A549 (cell line): ENCODE measurements around the gene PTPRH. TPM values are rescaled to one million over a fixed set of nuclear protein-coding genes. Genes with fewer than 3 reads are reported as not detected.

Experiments
- ATAC-seq, 2 experiments: fragments of 200-7000 bp in 1 of 2; fragments of >200 bp in 1 of 2; cut with Nextera tagmentation in 1 of 2; cut with Tn5 transposase in 1 of 2; 3 replicates each; pipeline versions ENCODE4 v1.8.0 to v1.9.1; 2018 to 2020; ENCODE audit warnings: mild to moderate bottlenecking in 1 of 2, moderate library complexity in 1 of 2
- CTCF ChIA-PET: fragments of 300-600 bp; sonication (Branson Sonifier 250); formaldehyde crosslinking; extraction: SDS; loops from one replicate; lab custom pipeline; 2021; ENCODE audit warnings: antibody characterized with exemption, inconsistent platforms; lab: Yijun Ruan, JAX
- POLR2A ChIA-PET: fragments of 350-600 bp; formaldehyde crosslinking; extraction: SDS; loops from one replicate; lab custom pipeline; 2021; ENCODE audit warnings: antibody characterized with exemption, inconsistent platforms; lab: Yijun Ruan, JAX
- DNase-seq, 2 experiments: peaks; one replicate each; pipeline versions ENCODE4 v3.0.0 to v3.0.0-alpha.2; 2011 to 2016; ENCODE audit warnings: low read depth in 1 of 2, low spot score in 1 of 2
- FAIRE-seq: peaks from 2 replicates; lab custom pipeline; 2011; peaks lifted over from hg19 to GRCh38; lab: Jason Lieb, UNC
- H3K27ac ChIP-seq, 2 experiments: fragments of >200 bp; sonication (Bioruptor Twin); formaldehyde crosslinking; 3 replicates each; pipeline ENCODE4 v1.5.1; 2016 to 2017
- H3K4me1 ChIP-seq: fragments of >200 bp; sonication (Bioruptor Twin); formaldehyde crosslinking; 3 replicates; pipeline ENCODE4 v1.6.1; 2016
- H3K4me2 ChIP-seq: fragments of >200 bp; sonication (Bioruptor Twin); formaldehyde crosslinking; 3 replicates; pipeline ENCODE4 v1.6.1; 2016
- H3K4me3 ChIP-seq: fragments of >200 bp; sonication (Bioruptor Twin); formaldehyde crosslinking; 3 replicates; pipeline ENCODE4 v1.5.1; 2016
- H3K9me3 ChIP-seq: fragments of >200 bp; sonication (Bioruptor Twin); formaldehyde crosslinking; 3 replicates; pipeline ENCODE4 v1.6.1; 2016
- CEBPB ChIP-seq, 2 experiments: fragments of >200 bp in 1 of 2; sonication (Bioruptor Twin) in 1 of 2; formaldehyde crosslinking in 1 of 2; IDR thresholded peaks; 2 replicates each; pipeline ENCODE4 v1.6.1; 2012 to 2016
- CTCF ChIP-seq: fragments of >200 bp; sonication (Bioruptor Twin); formaldehyde crosslinking; IDR thresholded peaks from 3 replicates; pipeline ENCODE4 v1.5.1; 2016
- FOSB ChIP-seq: fragments of 250-450 bp; sonication (Bioruptor Pico); IDR thresholded peaks from 2 replicates; pipeline ENCODE4 v1.5.0; 2020; ENCODE audit warnings: mild to moderate bottlenecking, moderate library complexity
- FOSL2 ChIP-seq, 2 experiments: fragments of 450-650 bp in 1 of 2; fragments of >200 bp in 1 of 2; sonication (Bioruptor Twin) in 1 of 2; formaldehyde crosslinking; IDR thresholded peaks; 2 replicates each; pipeline versions ENCODE4 v1.5.0 to v1.6.1; 2016 to 2020; ENCODE audit warnings: mild to moderate bottlenecking in 1 of 2, moderate library complexity in 1 of 2
- FOXS1 ChIP-seq: fragments of 250-450 bp; sonication (Bioruptor Pico); IDR thresholded peaks from 2 replicates; pipeline ENCODE4 v1.5.0; 2020; ENCODE audit warnings: mild to moderate bottlenecking, moderate library complexity
- HES2 ChIP-seq: fragments of >200 bp; sonication (Bioruptor Twin); formaldehyde crosslinking; IDR thresholded peaks from 2 replicates; pipeline ENCODE4 v1.6.1; 2016
- HEYL ChIP-seq: fragments of 250-450 bp; sonication (Bioruptor Pico); IDR thresholded peaks from 2 replicates; pipeline ENCODE4 v1.8.0; 2021; ENCODE audit warnings: mild to moderate bottlenecking, moderate library complexity
- HOXA7 ChIP-seq: fragments of 250-450 bp; sonication (Bioruptor Pico); IDR thresholded peaks from 2 replicates; pipeline ENCODE4 v1.5.0; 2020; ENCODE audit warnings: mild to moderate bottlenecking, moderate library complexity
- HOXB13 ChIP-seq: fragments of 250-450 bp; sonication (Bioruptor Pico); IDR thresholded peaks from 2 replicates; pipeline ENCODE4 v1.5.0; 2020; ENCODE audit warnings: low read depth, mild to moderate bottlenecking, moderate library complexity
- MAFK ChIP-seq: fragments of 450-650 bp; IDR thresholded peaks from 2 replicates; pipeline ENCODE4 v1.6.1; 2014; ENCODE audit not compliant: partially characterized antibody
- MAX ChIP-seq: IDR thresholded peaks from 2 replicates; pipeline ENCODE4 v1.6.1; 2012
- MAZ ChIP-seq: fragments of 150-350 bp; IDR thresholded peaks from 2 replicates; pipeline ENCODE4 v1.6.1; 2014; ENCODE audit warnings: antibody characterized with exemption, low read depth, low read length, borderline replicate concordance
- NFE2L2 ChIP-seq: fragments of 150-350 bp; conservative IDR thresholded peaks from 2 replicates; pipeline ENCODE4 v1.6.1; 2014; ENCODE audit warnings: low read length
- PHF8 ChIP-seq: fragments of 200-600 bp; sonication (generic); IDR thresholded peaks from 2 replicates; pipeline ENCODE4 v1.6.1; 2016; ENCODE audit warnings: low read depth, mild to moderate bottlenecking, antibody characterized with exemption, moderate library complexity, borderline replicate concordance
- POLR2A ChIP-seq: IDR thresholded peaks from 2 replicates; pipeline ENCODE4 v1.6.1; 2012; ENCODE audit warnings: mild to moderate bottlenecking, low read length
- POLR2AphosphoS2 ChIP-seq: conservative IDR thresholded peaks from 2 replicates; pipeline ENCODE4 v1.6.1; 2012; ENCODE audit warnings: low read length, improper control_type of control experiment, inconsistent platforms
- RFX5 ChIP-seq: fragments of 450-650 bp; IDR thresholded peaks from 2 replicates; pipeline ENCODE4 v1.7.1; 2014; ENCODE audit warnings: antibody characterized with exemption, mild to moderate bottlenecking, moderate library complexity
- ZC3H11A ChIP-seq: fragments of 450-650 bp; IDR thresholded peaks from 2 replicates; pipeline ENCODE4 v1.6.1; 2014; ENCODE audit warnings: antibody characterized with exemption, mild to moderate bottlenecking
- ZFP36 ChIP-seq: fragments of 450-650 bp; IDR thresholded peaks from 2 replicates; pipeline ENCODE4 v1.6.1; 2014; ENCODE audit warnings: borderline replicate concordance; ENCODE audit not compliant: partially characterized antibody
- WGBS: methylation state at CpG from one replicate; pipeline ENCODE4 v1.1.6; 2017; ENCODE audit errors: missing lambda C conversion rate; 5-methylcytosine and 5-hydroxymethylcytosine counted together
- polyA plus RNA-seq, 4 experiments: library from polyadenylated mRNA; depleted of rRNA in 3 of 4; stranded (reverse); fragments of >200 nt; fragmentation: RNase III in 1 of 4; extraction: RNeasy Plus Mini Kit Qiagen cat#74134 plus additional on column Dnase treatment in 1 of 4; gene quantifications; 2 replicates in 3 of 4; 3 replicates in 1 of 4; pipeline ENCODE4 v1.2.3, GENCODE V29; 2011 to 2017

The PTPRH gene
- polyA plus RNA-seq, 2 of the 4 experiments (the other 2 are of a cell fraction), result 1.6 to 4.2 TPM

- peaks cover 29% of the 10 kb centered on the region for H3K4me1 ChIP-seq
- CTCF ChIA-PET, result interaction anchor here (0.8 to 2.1 kb wide), 8 partner anchors 8 to 134 kb away, joined by 3 to 6 read pairs (median 4); partner anchors contain the start of genes TMEM238 and TMEM86B
- no peak overlapping the region for H3K4me3 ChIP-seq
- no peak overlapping the region for H3K4me2 ChIP-seq
- POLR2A ChIA-PET, result interaction anchor here (0.6 kb wide), 1 partner anchor 182 kb away, joined by 6 read pairs; no protein-coding TSS in a partner anchor
- DNase-seq, result no peak
- TF ChIP-seq PHF8, result no peak
- no peak for TF ChIP-seq MAFK
- no peak for TF ChIP-seq HEYL (CRISPR knock-in tag)
- no peak for TF ChIP-seq ZC3H11A
- TF ChIP-seq MAZ, result no peak
- TF ChIP-seq CTCF, result no peak
- TF ChIP-seq POLR2A, result no peak
- TF ChIP-seq, all 56 proteins: peak for 0
- Histone ChIP-seq H3K9me3 (no peaks in the 10 kb centered on the region), H3K27ac (no peak overlapping the region)
- 89% methylated on average over 18 of the region's 18 CpGs for WGBS
- FAIRE-seq (no peak), ATAC-seq (no peak)
Measured at GRCh38 chr19:55250262-55251036, 41.1 kb upstream of the PTPRH start.

GRCh38 chr19:55249841-55250240 is 40.5 kb upstream of the PTPRH start:
- ChIA-PET POLR2A (no interaction called here), CTCF (interaction anchor here (1.6 to 2.1 kb wide), 4 partner anchors 21 to 90 kb away, joined by 4 to 6 read pairs (median 6); partner anchors contain the start of gene TMEM86B)
- no peak overlapping the region for H3K4me2 ChIP-seq
- ATAC-seq, result no peak
- FAIRE-seq, result no peak
- no peak overlapping the region for H3K27ac ChIP-seq
- WGBS, result 93% methylated on average over 11 of the region's 11 CpGs
- no peaks in the 10 kb centered on the region for H3K9me3 ChIP-seq
- no peak for TF ChIP-seq CEBPB (IDR thresholded peaks at IDR 0.05)
- no peak for TF ChIP-seq FOSB (CRISPR knock-in tag)
- no peak for TF ChIP-seq POLR2A
- no peak for TF ChIP-seq FOXS1 (CRISPR knock-in tag)
- TF ChIP-seq, all 56 proteins: peak for 0
- no peak for DNase-seq
- H3K4me1 ChIP-seq, result peaks cover 22% of the 10 kb centered on the region; the same call in 2 of the 3 replicates
- no peak overlapping the region for H3K4me3 ChIP-seq

- H3K4me2 ChIP-seq, result no peak overlapping the region
- 90% methylated on average over 9 of the region's 9 CpGs for WGBS
- DNase-seq, result no peak
- no peak overlapping the region for H3K27ac ChIP-seq
- ATAC-seq, result no peak; a peak in 2 of 6 replicates
- no peaks in the 10 kb centered on the region for H3K9me3 ChIP-seq
- POLR2A ChIA-PET, result interaction anchor here (1.0 kb wide), 1 partner anchor 32 kb away, joined by 3 read pairs; no protein-coding TSS in a partner anchor
- H3K4me1 ChIP-seq, result peaks cover 22% of the 10 kb centered on the region; the same call in 2 of the 3 replicates
- no peak for FAIRE-seq
- TF ChIP-seq HOXB13 (CRISPR knock-in tag) (no peak), NFE2L2 (no peak), ZFP36 (no peak), PHF8 (no peak), HOXA7 (CRISPR knock-in tag) (no peak), RFX5 (no peak), POLR2AphosphoS2 (no peak), HES2 (no peak), FOSL2 (IDR thresholded peaks at IDR 0.05) (no peak), FOSL2 (CRISPR knock-in tag; IDR thresholded peaks at IDR 0.05) (no peak), MAX (no peak)
- H3K4me3 ChIP-seq, result no peak overlapping the region
- CTCF ChIA-PET, result interaction anchor here (0.7 to 2.1 kb wide), 11 partner anchors 9 to 169 kb away, joined by 3 to 6 read pairs (median 3); partner anchors contain the start of gene DNAAF3
Measured at GRCh38 chr19:55248704-55249103, 39.4 kb upstream of the PTPRH start.
